ENCODE results near the gene TTC19. TPM values are rescaled to one million over a fixed set of nuclear protein-coding genes. Genes with fewer than 3 reads are reported as not detected.

Gene TTC19
- total and polyA plus RNA-seq, 2 of the 8 experiments (the other 6 are each of a cell fraction or from before 2014, with no cell fraction given) = 11.8 to 55.0 TPM

DNA sequence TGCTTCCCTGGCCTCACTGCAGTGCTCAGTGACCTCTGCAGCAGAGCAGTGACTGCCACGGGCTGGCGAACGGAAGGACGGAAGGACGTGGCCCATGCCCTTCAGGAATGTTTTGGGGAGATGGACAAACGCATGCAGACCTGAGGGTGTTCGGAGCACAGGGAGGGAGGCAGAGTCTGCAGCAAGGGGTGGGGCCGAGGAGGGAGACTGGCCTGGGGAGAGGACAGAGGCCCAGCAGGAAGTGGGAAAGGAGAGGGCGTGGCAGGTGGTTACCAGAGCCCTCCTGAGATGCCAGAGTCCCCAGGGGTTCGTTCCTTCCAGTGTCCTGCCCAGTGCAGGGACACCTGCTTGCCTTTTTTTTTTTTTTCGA lies 32.8 kb upstream of the TTC19 start:
- H3K23me2 ChIP-seq (ENCODE audit: low read depth, low read length) = peaks cover 5% of the 10 kb centered on the region
- H2BK12ac ChIP-seq (ENCODE audit: low read depth, low read length) = peak overlapping the region; percentile 100
- H3K14ac ChIP-seq (ENCODE audit: insufficient read length) = no peak overlapping the region
- H3K4ac ChIP-seq (replicated peaks; ENCODE audit: insufficient read length, low read depth, low read length) = peak overlapping the region; percentile 71
- ChIA-PET POLR2A (ENCODE audit: partially characterized antibody) (interaction anchor here (0.7 to 3.5 kb wide), 9 partner anchors 9 to 317 kb away, joined by 3 to 25 read pairs (median 7); partner anchors contain the start of genes ADORA2B, PIGL, TTC19 and ZSWIM7), CTCF (ENCODE audit: partially characterized antibody) (interaction anchor here (0.7 to 3.9 kb wide), 5 partner anchors 9 to 139 kb away, joined by 3 to 24 read pairs (median 4); partner anchors contain the start of gene ADORA2B)
- 0 out of 2 replicates have a peak, but pooled peaks cover 3% of the 10 kb centered on the region for H3K79me1 ChIP-seq (ENCODE audit: low read depth, low read length)
- 0 out of 7 replicates have a peak, but pooled peaks cover 0 to 2% (median 0%) of the 10 kb centered on the region in 4 experiments for H3K27me3 ChIP-seq (replicated peaks in 1 of 4; ENCODE audit: control insufficient read depth in 3 of 4, extremely low read depth in 1 of 4, insufficient read depth in 3 of 4, low read length in 3 of 4)
- no peaks in the 10 kb centered on the region for H3K79me2 ChIP-seq (ENCODE audit: control insufficient read depth in 1 of 2, insufficient read depth in 2 of 2, low read length in 2 of 2)
- peak overlapping the region; percentile 97; the same call in 1 of the 2 replicates for H2AK5ac ChIP-seq (ENCODE audit: low read depth, low read length)
- peak overlapping the region; percentile 98 for H4K91ac ChIP-seq (replicated peaks; ENCODE audit: insufficient read length, low read length)
- peak overlapping the region; percentile 99 for H2BK20ac ChIP-seq (ENCODE audit: low read length)
- H2BK5ac ChIP-seq (ENCODE audit: low read depth, low read length) = peak overlapping the region; percentile 100
- H4K20me1 ChIP-seq (replicated peaks in 1 of 2; ENCODE audit: control insufficient read depth in 1 of 2, insufficient read depth in 2 of 2, low read length in 2 of 2) = no peaks in the 10 kb centered on the region
- no peaks in the 10 kb centered on the region for H3K36me3 ChIP-seq (ENCODE audit: control insufficient read depth in 2 of 4, insufficient read depth in 4 of 4, low read length in 3 of 4)
- peak overlapping the region; percentile 92; the same call in 1 of the 2 replicates for H4K8ac ChIP-seq (ENCODE audit: extremely low read depth, insufficient read depth, low read length)
- H3K23ac ChIP-seq (ENCODE audit: insufficient read length) = no peak overlapping the region
- peak overlapping the region; percentile 89; the same call in 1 of the 2 replicates for H3K27ac ChIP-seq (ENCODE audit: low read depth, low read length)
- peak overlapping the region; percentile 91 for H3K18ac ChIP-seq (ENCODE audit: extremely low read depth, low read length)
- peak overlapping the region; percentile 72 to 80 for H3K4me2 ChIP-seq (ENCODE audit: insufficient read depth in 1 of 2, low read depth in 2 of 2, low read length in 2 of 2)
- H3K4me1 ChIP-seq (replicated peaks in 1 of 4; ENCODE audit: control insufficient read depth in 3 of 4, insufficient read depth in 4 of 4, low read length in 3 of 4) = peaks cover 12 to 34% (median 23%) of the 10 kb centered on the region in 4 experiments
- H3K56ac ChIP-seq (replicated peaks; ENCODE audit: insufficient read length, low read depth, low read length) = peak overlapping the region; percentile 51
- WGBS, 2 experiments (ENCODE audit: extremely low coverage in 1 of 2, insufficient coverage in 1 of 2, insufficient read length in 1 of 2, insufficient replicate concordance in 2 of 2, low coverage in 1 of 2, low lambda C conversion rate in 2 of 2, missing lambda C conversion rate in 1 of 2) = 7% methylated on average over 9 of the region's 11 CpGs; no CpG with 5 or more reads in 1 of the 2 experiments
- H2BK15ac ChIP-seq (ENCODE audit: low read length) = peak overlapping the region; percentile 99
- H3K4me3 ChIP-seq (ENCODE audit: extremely low read depth in 1 of 4, insufficient read depth in 2 of 4, low read depth in 3 of 4, low read length in 4 of 4) = peak overlapping the region; percentile 0 to 51 (median 20); a peak in 6 of 8 replicates
- DNase-seq (ENCODE audit: low read depth in 1 of 2, low spot score in 2 of 2) = peak in 1 of 2 experiments; percentile 65
- no peak overlapping the region for H2AFZ ChIP-seq (ENCODE audit: low read length)
- H2BK120ac ChIP-seq (replicated peaks; ENCODE audit: low read depth, low read length) = peak overlapping the region; percentile 69
- FAIRE-seq = no peak
- H4K5ac ChIP-seq (ENCODE audit: insufficient read length, low read depth, low read length) = peak overlapping the region; percentile 22
- peak overlapping the region in 3 of 4 experiments; percentile 53 to 71 (median 58); a peak in 6 of 7 replicates for H3K9ac ChIP-seq (replicated peaks in 1 of 4; ENCODE audit: extremely low read depth in 1 of 4, low read depth in 3 of 4, low read length in 3 of 4)
- H3K9me3 ChIP-seq (ENCODE audit: insufficient read depth in 2 of 2, low read depth in 1 of 2, low read length in 1 of 2) = no peaks in the 10 kb centered on the region
- TF ChIP-seq SIN3A (conservative IDR thresholded peaks at IDR 0.05 in 1 of 2, IDR thresholded peaks at IDR 0.05 in 1 of 2; ENCODE audit: low read depth in 1 of 2, low read length in 2 of 2) (no peak), FOSL1 (IDR thresholded peaks at IDR 0.05; ENCODE audit: insufficient read depth, low read depth, low read length) (no peak), ASH2L (IDR thresholded peaks at IDR 0.05; ENCODE audit: low read length) (no peak), SP4 (IDR thresholded peaks at IDR 0.05; ENCODE audit: low read length) (no peak), KDM1A (IDR thresholded peaks at IDR 0.05; ENCODE audit: borderline replicate concordance, low read length) (no peak), EZH2 (IDR thresholded peaks at IDR 0.05; ENCODE audit: low read depth, low read length, severe bottlenecking) (no peak), RBBP5 (IDR thresholded peaks at IDR 0.05; ENCODE audit: borderline replicate concordance, low read depth, low read length) (0 out of 2 replicates have a peak, but pooled peaks have one; percentile 50), MAFK (IDR thresholded peaks at IDR 0.05; ENCODE audit: low read depth, low read length) (no peak), TAF1 (IDR thresholded peaks at IDR 0.05; ENCODE audit: low read depth, low read length) (no peak; the same call in 1 of the 2 replicates)
- TF ChIP-seq, protein P1, sequence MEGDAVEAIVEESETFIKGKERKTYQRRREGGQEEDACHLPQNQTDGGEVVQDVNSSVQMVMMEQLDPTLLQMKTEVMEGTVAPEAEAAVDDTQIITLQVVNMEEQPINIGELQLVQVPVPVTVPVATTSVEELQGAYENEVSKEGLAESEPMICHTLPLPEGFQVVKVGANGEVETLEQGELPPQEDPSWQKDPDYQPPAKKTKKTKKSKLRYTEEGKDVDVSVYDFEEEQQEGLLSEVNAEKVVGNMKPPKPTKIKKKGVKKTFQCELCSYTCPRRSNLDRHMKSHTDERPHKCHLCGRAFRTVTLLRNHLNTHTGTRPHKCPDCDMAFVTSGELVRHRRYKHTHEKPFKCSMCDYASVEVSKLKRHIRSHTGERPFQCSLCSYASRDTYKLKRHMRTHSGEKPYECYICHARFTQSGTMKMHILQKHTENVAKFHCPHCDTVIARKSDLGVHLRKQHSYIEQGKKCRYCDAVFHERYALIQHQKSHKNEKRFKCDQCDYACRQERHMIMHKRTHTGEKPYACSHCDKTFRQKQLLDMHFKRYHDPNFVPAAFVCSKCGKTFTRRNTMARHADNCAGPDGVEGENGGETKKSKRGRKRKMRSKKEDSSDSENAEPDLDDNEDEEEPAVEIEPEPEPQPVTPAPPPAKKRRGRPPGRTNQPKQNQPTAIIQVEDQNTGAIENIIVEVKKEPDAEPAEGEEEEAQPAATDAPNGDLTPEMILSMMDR (IDR thresholded peaks at IDR 0.05; ENCODE audit: control extremely low read depth in 1 of 3, insufficient read depth in 1 of 3, low read depth in 1 of 3, low read length in 3 of 3) = no peak

Measured in H1 (cell line).